Measurements from ENCODE around the gene RANBP3.

Gene RANBP3

DNA sequence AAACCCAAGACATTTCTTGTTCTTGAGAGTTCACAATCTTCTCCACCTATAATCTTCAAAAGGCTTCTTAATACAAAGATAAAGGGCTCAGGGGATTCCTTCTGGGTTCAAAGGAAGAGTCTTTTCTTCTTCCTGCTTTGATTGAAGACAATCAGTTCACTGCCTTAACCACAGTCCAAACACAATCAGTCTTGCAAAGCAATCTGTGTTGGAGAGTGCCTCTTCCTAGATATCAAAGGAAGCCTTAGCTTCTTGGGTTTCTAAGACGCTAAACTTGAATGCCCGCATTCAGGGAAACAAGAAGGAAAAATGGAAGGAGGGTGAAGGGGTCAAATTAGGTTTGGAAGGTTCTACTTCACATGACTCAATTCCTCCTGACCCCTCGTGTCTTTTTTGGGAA lies 27.2 kb downstream of the RANBP3 start:
- no peak for DNase-seq (ENCODE audit: low read depth, low spot score)

DNA sequence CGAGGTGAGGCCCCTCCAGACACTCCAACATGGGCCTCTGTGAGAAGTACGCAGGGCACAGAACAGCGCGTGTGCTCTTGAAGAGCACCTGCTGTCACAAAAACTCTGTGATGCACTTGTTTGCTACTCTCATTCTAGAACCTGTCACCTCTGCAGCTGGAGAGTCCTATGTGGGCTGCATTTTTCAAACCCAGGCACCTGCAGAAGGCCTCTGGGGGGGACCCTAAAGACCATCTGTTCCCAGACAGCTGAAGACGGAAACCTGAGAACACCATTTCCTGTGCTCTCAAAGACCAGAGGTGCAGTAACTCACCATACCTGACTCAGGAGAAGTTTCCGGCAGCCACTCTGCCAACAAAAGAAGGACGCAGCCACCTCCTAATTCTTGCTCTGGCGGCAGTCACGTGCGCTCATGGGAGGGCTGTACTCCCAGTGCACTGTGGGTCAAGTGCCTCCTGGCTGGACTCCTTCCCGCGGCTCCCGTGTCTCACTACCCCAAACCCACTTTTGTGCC lies 28.1 kb downstream of the RANBP3 start:
- no peak for DNase-seq (ENCODE audit: low read depth, low spot score)

DNA sequence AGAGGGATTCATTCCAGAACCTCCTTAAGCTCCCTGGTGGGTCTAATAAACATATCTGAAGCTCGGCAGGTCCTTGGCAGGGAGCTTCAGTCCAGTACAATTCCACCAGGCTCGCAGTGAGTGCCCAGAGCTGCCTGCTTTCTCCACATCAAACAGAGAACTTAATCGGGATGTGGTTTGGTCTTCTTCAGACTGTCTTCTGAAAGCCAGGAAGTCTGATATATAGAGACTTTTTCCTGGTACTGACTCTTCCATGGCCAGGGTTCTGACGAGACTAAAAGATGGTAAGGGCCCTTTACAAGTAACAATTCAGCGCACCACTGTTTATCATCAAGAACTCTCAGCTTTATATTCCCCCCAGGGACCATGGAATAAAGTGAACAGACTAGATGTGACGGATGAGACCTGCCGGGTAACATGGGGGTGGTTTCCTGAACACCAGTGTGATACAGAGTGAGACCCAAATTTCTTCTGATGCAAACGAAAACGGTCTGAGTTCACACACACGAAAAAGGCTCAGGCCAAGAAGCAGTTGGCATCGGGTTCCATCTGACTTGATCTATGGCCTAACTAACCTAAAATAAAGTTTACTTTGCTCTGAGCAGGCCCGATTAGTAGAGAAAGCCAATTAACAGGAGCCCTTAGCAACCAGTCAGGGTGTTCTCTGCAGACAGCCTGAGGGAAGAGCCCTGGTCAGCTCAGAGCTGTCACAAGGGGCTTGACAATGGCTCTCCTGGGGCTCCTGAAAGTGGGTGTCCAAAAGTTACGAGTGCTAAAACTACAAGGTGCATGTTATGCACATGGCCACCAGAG lies 29.0 kb downstream of the RANBP3 start:
- DNase-seq (ENCODE audit: low read depth, low spot score) = no peak

DNA sequence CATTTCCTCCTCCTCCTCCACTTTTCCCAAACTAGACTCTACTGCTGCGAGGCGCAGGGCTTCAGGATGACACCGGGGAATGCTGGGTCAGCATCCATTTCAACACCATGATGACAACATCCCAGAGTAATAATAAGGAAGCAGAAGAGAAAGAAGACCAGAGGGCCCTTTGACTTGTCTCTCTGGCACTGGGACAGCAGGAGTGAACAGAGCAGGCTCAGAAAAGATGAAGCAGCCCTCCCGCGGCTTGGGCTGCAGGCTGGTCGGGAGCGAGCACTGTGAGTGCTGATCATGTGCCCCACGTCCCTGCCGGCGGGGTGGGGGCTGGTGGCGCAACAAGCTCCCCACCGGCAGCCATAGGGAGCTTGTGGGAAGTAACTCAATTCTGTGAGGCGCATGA lies 30.5 kb downstream of the RANBP3 start:
- DNase-seq (ENCODE audit: low read depth, low spot score) = no peak

DNA sequence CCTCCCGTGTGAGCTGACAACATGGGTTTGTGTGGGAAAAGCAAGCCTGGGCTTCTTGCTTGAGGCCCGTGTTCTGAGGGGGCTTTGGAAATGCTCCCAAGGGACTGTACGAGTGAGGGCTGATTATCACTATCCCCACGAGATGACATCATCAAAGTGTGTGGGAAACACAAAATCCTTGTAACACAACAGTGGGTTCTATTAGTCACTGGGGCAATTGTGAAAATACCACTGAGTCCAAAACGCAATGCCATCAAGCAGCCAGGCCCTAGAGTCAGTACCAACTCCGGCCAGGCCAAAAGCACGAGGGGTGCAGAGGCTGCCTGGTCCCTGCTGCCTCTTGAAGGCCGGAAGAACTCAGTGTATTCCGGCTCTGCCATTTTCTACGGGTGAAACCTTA lies 34.3 kb downstream of the RANBP3 start:
- DNase-seq (ENCODE audit: low read depth, low spot score) = no peak

DNA sequence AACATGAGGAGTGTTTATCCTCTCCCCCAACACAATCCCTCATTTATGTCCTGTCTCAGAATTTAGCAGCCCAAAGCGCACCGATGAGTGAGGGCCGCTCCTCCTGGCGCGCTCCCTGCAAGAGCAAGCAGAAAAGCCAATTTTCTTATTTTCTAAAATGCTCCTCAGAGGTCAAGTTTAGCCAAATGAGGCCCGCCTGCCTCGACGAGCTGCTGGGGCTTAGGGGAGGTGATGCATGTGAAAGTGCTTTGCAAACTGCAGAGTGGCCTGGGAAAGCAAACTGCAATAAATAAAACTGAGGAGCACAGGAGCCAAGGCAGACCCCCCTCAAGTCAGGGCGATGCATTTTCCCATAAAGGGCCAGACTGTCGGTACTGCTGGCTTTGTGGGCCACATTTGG lies 34.9 kb downstream of the RANBP3 start:
- no peak for DNase-seq (ENCODE audit: low read depth, low spot score)

DNA sequence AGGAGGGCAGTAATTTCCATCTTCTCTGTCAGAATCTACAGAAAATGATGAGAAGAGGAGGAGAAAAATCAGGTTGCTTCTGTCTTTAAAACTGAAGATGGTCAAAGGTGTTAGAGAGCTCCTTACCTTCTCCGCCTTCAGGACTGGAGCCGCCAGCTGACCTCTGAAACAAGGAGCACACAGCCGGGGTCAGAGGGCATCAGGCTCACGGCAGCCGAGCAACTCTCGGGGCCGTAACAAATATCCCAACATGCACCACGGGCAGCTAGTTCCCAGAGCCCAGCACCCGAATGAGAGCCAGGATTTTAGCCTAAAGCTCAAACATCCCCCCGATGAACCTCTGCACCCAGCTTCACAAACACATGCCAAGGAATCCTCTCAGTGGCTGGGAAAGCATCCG lies 36.3 kb downstream of the RANBP3 start:
- no peak for DNase-seq (ENCODE audit: low read depth, low spot score)

DNA sequence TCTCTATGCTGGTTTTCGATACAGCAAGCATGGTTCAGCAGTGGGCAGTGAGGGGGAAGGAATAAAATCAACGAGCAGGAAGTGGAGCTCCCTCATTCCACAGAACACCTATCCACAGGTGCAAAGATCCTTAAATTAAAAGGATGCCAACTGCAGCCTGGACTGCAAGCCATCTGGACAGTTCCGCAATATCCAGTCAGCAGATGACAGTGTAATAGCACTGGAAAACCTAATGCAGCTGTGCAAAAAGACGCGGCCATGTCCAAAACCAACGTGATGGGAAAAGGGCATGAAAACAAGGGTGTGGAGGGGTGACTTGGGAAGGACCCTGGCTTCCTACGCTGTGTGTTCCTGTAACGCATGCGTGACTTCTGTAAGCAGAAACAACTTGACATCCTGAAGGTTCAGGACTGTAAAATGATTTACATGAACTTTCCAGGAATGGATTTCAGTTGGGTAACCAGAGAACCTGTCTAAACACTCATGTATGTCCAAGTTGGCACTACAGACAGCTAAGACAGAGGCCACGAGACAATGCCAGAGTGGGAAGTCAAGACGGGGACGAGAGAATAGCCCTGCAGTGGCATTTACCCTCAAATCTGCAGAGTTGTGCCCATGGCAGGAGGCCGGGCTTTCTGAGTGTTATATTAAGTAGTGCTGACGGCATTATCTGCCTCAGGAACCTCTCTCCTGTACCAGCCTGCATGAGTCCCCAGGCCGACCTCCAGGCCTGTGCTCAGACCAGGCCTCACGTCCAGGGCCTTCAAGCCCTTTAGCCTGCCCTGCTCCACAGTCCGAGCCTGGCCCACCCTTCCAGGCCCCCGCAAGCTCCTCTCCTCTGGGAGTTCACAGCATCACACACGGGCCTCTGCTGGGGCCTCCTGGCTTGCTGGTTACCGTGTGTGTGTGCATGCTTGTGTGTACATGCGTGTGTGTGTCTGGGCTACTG lies 37.4 kb downstream of the RANBP3 start:
- no peak for DNase-seq (ENCODE audit: low read depth, low spot score)

DNA sequence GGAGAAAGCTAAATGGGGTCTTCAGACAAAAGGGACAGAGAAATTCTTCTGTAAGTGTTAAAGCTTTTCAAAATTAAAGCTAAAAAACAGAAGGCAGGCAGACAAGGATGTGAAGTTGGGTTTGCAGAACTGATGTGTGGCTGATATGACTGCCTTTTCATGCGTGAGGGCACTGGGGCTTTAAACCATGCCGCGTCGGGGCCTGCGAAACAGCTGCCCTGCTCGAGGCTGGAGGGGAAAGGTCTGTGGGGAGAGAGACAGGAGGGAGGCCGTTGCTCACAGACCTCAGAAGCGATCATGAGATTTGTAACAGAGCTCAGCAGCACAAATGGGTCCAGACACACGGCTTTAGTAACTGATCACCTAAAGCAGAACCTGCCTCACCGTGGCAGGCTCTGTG lies 40.4 kb downstream of the RANBP3 start:
- no peak for DNase-seq (ENCODE audit: low read depth, low spot score)

DNA sequence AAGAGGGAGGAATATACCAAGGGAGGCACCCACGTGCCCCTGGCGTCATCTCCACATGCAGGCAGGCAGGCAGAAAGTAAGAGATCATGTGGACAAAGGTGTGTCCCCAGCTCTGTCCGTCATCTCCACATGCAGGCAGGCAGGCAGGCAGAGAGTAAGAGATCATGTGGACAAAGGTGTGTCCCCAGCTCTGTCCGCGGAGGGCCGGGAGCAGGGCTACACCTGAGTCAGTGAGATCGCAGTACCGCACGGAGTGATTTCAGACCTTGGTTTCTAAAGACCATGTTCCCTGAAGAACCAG lies 41.7 kb downstream of the RANBP3 start:
- DNase-seq (ENCODE audit: low read depth, low spot score) = no peak

DNA sequence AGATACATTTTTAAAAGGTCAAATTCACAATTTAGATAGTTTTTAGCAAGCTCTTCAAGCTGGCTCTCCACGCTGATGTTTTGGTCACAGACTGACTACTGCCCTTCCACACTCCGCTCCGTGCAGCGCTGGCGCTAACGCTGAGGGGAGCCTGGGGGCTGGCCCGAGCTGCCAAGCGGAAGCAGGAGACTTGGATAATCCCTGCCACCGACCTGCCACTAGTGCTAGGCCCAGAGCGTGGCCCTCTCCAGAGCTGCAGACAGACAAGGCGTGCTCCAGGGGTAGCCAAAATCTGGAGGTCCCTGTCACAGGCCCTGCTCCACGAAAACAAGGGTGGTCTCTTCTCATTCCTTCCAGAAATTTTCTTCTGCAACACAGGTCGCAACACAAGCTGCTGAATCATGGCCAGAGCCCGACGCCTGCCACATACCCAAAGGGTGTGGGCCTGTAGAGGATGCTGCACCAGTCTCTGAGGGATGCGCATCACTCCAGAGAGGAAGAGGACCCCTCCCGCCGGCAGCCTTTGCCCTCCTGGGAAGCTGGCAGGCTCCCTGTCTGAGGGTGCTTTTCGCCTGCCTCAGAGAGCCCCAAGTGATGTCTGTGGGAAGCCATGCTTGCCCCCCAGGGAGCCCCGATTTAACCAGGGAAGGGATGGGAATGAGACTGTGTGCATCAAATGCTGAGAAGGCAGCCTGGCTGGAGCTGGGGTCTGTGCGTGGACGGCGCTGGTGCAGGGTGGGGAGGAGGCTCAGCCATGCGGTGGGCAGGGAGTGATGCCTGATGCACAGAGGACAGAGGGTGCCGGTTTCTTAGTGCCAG lies 42.3 kb downstream of the RANBP3 start:
- DNase-seq (ENCODE audit: low read depth, low spot score) = no peak

DNA sequence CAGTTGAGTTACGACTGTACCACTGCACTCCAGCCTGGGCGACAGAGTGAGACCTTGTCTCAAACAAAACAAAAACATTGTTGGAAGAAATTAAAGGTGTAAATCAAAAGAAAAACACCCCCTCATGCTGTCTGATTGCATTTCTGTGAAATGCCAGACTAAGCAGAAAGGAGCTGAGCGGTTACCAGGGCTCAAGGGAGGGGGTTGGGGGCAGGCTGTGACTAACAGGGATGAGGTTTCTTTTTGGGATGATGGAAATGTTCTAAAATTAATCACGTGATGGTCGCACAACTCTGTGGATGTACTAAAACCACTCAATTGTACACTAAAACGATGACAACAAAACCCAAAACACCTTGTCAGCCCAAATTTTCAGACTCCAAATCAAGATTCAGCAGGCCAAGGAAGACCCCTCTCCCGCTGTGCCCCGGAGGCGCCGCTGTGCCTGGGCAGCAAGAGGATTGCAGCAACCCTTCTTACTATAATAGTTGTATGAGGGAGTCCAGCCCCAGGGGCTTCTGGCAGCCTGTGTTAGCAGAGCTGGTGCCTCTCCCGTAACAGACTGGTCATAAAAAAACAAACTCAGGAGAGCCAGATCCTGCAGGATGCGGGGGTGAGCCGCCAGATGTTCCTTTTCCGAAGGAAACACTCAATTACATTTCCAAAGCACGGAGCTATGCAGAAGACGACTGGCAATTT lies 43.0 kb downstream of the RANBP3 start:
- DNase-seq (ENCODE audit: low read depth, low spot score) = no peak

DNA sequence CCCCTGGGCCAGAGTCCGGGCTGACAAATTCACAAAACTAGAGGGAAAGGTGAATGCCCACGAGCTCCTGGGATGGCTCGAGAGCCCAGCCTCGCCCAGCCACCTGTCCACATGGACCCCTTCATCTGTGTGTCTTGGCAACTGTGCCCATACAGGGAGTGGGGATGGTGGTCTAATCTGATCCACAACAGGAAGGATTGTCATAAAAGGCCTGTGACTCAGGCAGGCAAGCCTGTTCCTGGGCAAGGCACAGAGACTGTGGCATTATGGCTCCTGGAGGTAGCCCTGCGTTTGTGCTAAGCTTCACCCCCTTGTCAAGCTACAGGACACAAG lies 43.9 kb downstream of the RANBP3 start:
- DNase-seq (ENCODE audit: low read depth, low spot score) = no peak

DNA sequence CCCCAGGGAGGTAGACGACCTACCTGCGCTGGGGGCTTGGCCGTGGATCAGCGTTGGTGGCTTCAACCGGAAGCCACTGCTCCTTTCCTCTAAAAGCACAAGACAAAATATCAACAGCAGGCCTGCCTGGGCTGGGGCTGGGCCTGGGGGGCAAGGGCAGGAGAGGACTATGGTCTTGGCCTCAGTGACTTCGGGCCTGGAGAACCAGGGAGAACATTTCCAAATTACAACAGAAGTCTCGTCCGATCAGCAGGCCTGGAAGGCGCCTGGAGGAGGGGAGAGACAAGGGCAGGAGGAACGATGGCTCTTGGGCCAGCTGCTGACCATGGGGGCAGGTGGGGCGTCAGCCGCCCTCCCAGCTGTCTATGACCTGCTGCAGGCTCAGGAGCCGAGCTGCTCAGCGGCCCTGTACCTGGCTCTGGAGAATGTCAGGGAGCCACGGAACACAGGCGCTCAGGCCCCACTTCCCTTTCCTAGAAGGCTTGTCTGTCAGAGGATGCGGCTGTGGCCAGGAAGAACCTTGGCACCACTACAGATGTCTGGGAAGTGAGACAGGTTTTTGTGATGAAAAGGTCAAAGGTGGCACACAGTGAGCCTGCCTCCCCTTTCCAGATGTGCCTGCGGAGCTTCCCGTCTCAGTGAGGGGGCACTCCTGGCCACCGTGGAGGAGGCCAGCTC lies 44.4 kb downstream of the RANBP3 start:
- DNase-seq (ENCODE audit: low read depth, low spot score) = no peak

DNA sequence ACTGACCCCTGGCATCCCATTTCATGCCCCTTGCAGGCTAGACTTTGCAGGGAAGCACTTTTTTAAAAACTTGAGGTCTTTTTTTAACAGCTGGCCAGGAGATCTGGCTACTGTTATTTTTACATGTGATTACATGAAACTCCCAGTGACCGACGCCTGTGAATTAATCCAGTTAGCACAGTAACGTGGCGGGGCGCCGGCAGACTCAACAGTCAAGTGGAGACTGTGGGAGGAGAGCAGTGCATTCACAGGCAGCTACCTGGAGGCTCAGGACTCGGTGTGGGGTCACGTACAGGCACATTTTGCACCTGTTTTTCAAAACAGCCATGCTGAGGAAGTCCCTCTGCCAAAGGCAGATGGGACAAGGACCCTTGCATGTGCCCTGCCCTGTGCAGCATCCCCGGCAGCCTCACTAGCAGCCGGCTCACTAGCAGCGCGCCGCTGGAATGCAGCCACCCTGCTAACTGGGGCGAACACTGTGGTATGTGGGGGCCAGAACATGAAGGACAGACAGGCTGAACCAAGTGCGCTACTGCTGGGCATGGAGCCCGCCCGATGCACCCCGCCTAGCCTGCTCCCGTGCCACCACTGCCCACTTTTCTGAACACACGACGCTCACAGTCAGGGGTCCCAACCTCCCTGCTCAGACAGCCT lies 45.2 kb downstream of the RANBP3 start:
- DNase-seq (ENCODE audit: low read depth, low spot score) = no peak

DNA sequence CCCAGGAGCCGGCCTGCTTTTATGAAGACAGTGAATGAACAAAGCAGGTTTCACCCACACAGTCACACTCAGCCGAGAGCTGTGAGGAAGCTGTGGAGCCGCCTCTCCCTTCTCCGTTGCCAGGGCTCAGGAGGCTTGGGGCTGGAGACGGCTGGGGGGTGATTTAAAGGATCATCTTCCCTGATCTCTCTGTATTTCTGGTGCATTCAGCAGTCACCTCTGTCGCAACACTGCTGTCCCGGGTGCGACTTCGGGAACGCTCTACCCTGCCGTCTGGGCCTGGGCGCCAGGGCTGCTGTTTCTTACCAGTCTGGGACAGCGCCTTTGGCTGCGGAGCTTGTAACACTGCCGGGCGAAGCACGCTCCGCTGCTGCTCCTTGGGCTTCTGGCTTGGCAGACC lies 45.8 kb downstream of the RANBP3 start:
- DNase-seq (ENCODE audit: low read depth, low spot score) = no peak

DNA sequence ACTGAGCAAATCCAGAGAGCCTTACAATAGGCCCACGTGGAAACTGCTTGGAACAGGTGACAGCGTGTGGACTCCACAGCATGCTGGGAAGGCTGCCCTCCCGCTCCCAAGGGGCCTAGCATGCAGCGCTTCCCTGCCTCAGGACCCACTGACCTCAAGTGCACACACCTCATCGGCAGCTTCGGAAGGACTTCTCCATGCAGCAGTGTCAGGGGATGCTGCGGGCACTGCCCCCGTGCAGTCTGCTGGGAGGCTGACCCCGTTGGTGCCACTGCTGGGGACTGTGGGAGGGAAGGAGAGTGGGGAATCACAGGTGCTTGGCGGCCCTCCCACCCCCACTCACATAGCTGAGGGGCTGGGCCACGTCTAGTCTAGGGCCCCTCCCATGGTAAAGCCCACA lies 46.7 kb downstream of the RANBP3 start:
- DNase-seq (ENCODE audit: low read depth, low spot score) = no peak

DNA sequence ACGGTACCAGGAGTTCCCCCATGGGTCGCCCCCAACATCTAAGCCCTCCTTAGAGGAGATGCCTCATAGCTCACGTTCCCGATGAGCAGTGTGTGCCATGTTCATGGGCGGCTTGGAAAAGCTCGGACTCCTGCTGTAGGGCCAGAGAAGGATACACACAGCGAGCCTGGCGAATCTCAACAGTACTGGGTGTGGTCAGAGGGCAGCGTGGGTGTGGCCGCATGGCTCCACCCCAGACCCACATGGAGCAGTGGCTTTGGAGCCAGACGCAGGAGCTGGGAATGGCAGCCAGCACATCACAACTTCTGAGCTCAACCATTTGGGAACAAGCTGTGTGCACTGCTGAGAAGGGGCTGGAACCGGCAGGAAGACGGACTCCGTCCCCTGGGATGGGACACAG lies 48.3 kb downstream of the RANBP3 start:
- no peak for DNase-seq (ENCODE audit: low read depth, low spot score)

DNA sequence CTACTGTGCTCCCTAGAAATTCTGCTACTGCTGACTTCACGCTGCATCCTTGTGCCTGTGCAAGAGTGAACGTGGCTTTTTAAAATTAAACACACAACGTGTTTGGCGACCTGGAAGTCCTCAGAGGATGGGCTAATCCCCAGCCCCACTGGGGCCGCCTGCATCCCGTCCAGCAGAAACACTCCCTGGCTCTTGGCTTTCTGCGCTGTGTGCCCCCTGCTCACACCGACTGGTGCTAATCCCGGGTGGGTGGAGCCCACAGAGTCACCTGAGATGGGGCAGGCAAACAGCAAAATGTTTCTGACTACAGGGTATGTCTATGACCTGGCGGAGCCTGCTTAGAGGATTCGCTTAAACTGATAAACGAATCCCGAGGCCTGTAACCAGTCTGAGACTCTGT lies 48.8 kb downstream of the RANBP3 start:
- DNase-seq (ENCODE audit: low read depth, low spot score) = no peak

DNA sequence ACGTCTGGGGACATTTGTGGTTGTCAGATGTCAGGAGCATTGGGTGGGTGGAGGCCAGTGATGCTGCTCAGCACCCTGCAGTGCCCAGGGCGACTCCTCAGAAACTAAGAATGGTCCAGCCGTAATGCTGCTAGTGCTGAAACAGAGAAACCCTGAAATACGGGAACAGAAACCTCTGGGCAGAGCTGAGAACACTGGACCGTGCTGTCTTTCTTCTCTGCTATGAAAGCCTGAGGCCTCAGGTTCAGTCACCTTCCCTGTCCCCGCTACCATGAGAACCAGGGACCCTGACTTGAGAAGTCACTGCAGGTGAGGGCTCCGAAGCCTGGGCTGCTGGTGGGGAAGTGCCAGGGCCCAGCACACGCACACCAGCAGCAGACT lies 50.5 kb downstream of the RANBP3 start:
- no peak for DNase-seq (ENCODE audit: low read depth, low spot score)

Data from iPS DF 19.7 (cell line).